NCI-H774 (cell line): ENCODE data around the gene MRPL38.

Source experiments
- DNase-seq: peaks from one replicate; lab custom pipeline; 2025; lab: John Stamatoyannopoulos, UW

Gene MRPL38

DNA sequence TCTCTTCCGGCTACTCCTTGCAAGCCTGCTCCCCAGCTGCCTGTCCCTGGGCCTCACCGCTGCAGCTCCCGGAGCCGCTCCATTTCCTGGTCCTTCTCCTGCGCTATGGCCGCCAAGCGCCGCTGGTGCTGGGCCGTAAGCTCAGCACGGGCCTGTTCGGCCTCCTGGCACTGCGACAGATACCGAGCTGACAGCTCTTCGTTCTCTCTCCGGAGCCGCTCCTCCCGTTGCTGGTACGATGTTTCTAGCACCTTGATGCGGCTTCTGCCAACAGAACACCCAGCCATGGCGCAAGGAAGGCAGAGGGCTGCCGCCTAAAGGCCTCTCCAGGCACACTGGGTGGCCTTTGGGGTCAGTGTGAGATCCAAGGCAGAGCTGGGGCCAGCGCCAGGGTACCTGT lies 14.9 kb upstream of the MRPL38 start:
- DNase-seq, result no peak

DNA sequence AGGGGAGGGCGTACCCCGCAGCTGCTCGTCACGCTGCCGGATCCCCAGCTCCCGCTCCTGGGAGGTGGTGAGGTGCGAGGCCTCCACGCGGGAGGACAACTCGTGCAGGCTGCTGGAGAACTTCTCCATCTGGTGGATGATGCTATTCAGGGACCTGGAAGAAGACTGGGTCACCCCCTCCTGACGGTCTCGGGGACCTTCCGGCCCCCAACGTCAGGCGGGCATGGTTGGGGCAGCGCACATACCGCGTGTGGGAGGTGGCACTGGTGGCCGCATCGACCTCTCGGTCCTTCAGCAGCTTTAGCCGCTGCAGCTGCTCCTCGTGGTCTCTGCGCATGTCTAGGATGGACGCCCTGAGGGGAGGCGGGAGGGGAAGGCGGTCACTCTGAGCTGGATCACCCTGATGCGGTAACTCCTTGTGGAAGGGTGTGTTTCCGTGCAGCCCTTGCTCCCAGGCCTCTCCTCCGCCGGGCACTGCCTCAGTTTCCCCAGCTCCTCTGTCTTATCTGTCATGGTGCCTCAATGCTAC lies 13.3 kb upstream of the MRPL38 start:
- DNase-seq, result no peak

DNA sequence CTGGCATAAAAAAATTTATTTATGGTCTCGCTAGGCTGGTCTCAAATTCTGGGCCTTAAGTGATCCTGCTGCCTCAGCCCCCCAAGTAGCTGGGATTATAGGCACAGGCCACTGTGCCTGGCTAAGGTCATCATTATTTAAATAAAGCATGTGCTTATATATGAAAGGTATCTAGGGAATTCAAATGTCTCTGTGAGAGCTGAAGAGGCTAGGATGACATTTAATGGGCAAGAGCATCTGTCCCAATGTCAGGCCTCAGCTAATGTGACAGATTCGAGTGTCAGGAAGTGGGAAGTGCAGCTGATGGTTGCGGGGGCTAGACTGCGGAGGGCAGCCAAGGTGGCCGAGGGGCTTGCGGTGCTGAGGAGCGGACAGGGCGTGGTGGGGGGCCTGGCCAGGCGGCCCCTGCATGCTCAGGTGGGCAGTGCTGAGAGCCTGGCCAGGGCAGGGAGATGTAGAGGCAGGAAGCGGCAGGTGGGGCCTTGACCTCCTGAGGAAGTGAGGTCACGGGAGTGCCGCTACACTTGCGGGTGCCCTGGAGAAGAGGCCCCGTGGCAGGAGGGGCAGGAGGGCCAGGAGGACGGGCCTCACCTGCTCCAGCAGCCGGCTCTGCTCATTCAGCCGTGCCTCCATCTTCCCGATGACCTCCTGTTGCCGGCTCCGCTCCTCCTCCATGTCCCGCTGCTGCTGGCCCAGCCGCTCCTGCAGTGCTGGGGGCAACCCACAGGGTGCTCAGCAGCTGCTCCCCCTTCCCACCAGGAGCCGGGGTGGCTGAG lies 12.6 kb upstream of the MRPL38 start:
- no peak for DNase-seq

DNA sequence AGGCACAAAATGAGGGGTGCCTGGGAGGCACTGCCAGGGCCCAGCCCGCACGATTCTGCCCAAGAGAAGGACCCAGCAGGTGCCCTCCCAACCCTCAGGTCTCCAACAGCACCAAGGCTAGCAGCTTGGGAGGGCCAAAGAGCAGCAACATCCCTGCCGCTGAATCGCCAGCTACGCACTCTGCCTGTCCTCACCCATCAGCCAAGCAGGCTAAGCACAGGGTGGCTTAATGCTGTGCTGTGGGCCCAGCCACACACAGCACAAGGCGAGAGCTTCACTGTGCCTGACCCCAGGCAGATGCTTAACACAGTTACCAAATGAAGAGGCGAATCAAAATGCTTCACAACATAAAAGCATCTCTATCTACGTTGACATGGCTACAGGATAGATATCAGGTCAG lies 10.6 kb upstream of the MRPL38 start:
- no peak for DNase-seq

DNA sequence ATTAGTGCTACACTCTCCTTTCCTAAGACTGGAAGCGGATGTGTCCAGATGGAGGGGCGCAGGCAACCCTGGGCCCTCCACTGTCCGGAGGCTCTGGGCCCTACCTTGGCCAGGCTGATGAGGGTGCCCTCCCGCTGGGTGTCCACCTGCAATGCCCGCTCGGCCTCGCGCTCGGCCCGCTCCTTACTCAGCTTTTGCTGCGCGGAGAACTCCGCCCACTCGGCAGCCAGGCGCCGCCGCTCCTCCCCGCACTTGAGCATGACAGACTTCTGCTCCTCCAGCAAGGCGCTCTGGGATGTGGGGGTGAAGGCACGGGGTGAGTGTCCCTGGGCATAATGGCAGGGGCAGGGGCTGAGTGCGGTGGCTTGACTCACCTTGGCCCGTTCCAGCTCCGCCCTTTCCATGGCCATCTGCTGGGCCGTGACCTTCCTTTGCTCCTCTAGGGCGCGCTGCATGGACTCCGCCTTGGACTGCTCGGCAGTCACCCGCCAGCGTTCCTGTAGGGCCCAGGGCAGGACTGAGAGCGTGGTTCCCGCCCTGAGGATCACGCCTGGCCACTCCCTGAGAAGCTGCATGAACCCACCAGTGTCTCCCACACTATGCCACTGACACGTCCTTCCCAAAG lies 10.1 kb upstream of the MRPL38 start:
- no peak for DNase-seq

- no peak for DNase-seq
Observed at GRCh38 chr17:75913537-75914210, 9.0 kb upstream of the MRPL38 start.

DNA sequence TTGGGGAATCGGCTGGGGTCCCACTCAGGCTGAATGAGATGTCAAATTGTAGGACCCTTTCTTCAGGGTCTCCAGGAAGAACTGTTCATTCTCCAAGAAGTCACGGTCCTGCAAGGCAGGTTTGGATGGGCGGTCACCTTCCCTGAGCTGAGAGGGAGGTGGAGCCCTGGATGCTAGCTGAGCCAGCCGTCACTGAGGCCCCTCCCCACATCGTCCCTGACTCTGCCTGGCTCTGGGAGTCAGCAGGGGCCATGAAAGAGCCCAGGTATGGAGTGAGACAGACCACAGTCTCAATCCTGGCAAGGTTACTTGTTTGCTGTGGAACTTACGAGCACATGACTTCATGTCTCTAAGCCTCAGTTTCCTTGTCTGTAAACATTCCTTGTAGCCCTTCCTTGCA lies 6.0 kb upstream of the MRPL38 start:
- DNase-seq, result peak; percentile 47

- DNase-seq, result peak; percentile 89
Observed at GRCh38 chr17:75909812-75910274, 5.2 kb upstream of the MRPL38 start.

DNA sequence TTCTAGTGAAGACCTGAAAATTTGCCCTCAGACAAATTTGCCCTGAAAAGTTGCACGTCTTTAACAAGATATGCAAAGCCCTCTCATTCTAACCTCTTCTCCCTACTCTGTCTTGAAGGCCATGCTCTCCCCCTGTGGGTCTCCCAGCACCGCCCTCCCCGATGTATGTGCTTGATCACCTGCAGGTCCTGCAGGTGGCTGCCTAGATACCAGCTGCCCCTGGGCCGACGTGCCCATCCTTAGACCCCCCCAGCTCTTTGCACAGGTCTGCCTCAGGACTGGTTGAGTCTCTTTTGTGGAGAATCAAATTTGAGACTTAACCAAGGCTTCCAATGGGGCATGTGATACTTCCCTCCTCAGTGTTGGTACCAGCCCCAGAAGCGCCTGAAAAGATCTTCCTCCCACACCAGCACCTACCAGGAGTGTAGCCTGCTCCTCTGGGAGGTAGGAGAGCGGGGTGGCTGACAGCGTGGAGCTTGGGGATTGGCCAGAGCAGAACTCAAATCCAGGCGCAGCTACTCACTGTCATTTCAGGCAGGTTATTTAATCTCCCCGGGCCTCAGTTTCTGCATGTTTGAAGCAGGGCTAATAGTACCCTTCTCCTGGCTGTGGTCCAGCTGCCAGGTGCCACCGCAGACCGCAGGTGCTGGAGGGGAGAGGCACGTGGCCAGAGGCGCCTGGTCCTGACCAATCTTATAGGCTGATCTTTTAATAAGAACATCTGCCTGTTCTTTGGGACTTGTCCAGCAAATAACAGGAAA lies 4.5 kb upstream of the MRPL38 start:
- peak; percentile 92 for DNase-seq

DNA sequence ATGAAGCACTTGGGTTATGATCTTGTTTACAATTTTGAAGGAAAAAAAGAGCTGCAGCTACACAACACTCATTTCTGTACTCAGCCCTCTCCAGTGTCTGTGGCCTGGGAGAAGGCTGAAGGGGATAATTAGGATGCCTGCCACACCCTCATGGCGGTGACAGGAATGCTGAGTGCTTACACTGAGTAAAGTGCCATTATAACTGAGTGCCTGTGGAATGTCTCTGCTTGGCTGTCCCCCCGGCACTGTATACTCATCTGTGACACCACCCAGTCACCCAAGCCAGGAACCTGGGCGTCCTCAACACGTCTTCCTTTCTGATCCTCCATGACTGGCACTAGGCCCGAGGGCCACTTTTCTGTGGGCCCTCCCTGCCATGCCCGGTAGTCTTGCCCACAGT lies 3.5 kb upstream of the MRPL38 start:
- DNase-seq, result peak; percentile 19

DNA sequence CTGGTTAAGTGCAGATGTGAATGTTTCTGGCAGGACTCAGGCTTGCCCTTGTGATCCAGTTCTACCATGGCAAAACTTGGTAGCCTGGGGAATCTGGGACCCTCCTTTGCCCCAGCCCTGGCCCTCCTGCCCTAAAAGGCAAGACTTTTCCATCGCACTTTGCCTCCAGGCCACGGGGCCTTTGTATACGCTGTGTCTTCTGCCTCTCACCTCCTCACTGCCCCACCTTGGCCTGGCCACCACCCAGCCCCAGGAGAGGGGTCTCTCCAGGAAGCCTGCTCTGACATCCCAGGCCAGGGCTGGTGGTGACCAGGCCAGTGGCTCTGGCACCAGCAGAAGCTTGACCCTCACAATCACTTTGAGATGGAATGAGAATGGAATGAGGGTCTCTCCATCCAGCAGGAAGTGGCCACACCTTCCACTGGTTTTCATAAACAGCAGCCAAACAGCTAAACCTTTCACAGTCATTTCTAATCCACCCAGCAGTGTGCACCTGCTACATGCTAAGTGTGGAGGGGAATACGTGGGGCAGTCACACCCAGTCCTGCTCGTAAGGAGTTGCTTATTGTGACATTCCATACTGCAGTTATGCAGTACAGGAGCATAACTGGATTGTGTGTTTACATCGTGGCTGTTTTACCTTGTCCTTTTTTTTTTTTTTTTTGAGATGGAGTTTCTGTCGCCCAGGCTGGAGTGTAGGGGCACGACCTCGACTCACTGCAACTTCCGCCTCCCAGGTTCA lies 1.6 kb upstream of the MRPL38 start:
- no peak for DNase-seq

- DNase-seq, result no peak
Observed at GRCh38 chr17:75902406-75902805, 2.3 kb downstream of the MRPL38 start.

DNA sequence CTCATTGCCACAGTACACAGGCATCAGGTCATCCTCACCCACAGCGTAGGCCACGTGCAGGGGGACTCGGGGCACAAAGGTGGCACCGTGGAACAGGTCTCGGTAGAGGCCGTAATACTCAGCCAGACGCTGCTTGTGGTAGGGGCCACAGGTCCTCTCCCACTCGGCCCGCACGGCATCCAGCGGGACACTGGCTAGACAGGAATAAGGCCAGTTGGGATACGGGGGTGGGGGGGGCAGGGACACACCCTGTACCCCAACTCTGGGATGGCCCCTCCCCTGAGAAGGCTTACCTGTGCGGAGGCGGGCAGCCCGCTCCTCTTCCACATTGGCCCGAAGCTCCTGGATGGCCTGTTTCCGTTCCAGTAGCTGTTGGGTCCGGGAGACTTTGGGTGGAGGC lies 3.0 kb downstream of the MRPL38 start:
- DNase-seq, result no peak

GRCh38 chr17:75900691-75901533 lies 3.8 kb downstream of the MRPL38 start:
- DNase-seq, result no peak

GRCh38 chr17:75899767-75900468 lies 4.8 kb downstream of the MRPL38 start:
- no peak for DNase-seq

- no peak for DNase-seq
Observed at GRCh38 chr17:75899353-75899752, 5.3 kb downstream of the MRPL38 start.

DNA sequence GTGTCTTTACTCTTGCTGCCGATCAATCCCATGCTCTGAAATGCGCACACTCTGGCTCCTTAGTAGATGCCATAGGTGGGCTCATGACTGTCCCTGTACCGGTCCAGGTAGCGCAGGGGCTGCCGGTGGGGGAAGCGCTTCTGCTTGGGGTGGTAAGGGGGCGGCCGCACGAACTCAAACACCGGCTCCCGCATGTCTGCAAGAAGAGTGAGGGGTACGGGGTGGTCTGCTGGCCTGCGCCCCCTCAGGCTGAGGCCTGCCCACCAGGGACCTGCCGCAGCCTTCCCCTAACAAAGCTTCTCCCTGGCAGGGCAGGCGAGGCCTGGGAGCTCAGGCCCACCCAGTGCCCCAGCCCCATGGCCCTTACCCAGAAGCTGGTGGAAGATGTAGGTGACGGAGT lies 5.9 kb downstream of the MRPL38 start:
- DNase-seq, result no peak

DNA sequence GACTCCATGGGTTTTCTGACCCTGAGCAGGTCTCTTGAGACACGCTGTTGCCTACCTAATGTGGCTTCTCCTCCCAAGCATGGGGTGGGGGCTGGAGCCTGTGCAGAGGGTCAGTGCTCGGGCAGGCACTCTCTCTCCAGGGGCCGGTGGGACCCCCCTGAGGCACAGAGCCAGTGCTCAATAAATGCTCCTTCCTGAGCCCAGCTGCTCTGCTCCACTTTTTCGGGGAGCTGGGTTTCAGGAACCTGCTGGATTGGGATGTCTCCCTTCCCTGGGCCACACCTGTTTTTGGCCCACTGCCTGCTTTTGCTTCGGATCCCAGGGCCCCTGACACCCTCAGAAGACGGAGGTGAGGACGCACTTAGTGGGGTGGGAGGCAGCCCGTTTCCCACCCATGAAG lies 6.6 kb downstream of the MRPL38 start:
- DNase-seq, result no peak

DNA sequence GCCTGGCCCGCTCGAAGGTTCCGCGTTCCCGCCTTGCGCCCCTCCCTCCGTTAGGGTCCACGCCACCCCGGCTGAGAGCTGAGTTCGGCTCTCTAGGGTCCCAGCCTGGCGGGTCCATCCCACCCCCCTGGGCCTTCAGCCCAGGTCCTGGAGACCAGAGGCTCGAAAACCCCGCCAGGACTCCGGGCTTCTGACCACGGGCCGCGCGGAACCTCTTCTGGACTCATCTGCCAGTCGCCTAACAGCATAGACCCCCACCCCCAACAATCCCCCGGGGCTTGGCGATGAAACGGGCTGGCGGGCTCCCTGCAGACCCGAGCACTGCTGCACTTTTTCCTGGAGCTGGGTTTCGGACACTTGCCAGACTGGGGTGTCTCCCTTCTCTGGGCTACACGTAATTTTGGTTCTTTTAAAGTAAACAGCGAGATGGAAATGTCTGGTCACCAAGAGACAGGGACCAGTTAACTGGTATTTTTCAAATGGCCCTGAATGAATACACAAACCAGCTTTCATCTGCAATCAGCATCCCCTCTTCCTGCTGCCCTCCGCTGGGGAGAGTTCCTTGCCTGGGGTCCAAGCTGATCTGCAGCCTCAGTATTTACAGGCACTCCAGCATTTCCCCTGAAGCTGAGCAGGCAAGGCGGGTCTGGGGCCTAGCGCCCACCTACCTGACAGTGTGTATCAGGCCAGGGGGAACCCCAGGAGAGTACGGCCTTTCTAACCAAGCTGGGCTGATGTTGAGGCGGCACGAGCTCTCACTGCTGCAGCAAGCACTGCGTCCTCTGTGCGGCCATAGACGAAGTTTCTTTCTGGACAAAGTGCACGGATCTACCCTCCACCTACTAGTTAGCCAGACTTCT lies 7.3 kb downstream of the MRPL38 start:
- DNase-seq, result no peak
